Hepatic stellate cell (primary cell): ENCODE data around the gene LASP1.
"Not testable (repeated sequence)": the region's sequence is repeated elsewhere in the genome, so short reads cannot be mapped to it uniquely, and the experiment has no call there.

Source experiments
- DNase-seq: peaks from one replicate; pipeline ENCODE4 v3.0.0; 2011; ENCODE audit warnings: low spot score

LASP1 gene

DNA sequence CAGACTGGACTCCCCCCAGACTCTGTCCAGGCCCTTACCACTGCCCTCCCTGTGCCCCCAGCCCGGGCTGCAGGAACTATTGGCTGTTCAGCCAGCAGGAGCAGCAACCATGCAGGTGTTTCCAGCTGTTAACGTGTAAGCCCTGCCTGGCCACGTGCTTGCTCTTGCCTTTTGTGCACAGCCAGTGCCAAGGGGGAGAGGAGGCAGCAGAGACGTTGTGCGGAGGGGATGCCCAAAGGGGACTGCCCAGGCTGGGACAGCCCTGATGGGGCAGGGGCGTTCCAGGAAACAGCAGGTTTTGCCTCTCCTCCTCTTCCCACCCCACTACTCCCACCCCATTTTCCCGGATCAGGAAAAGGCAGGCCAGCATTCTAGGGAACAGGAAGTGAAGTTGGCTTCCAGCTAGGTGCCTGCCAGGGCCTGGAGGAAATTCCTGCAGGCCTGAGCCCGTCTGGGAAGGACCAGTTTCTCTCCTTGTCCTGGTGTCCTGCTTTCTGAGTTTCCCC lies 38.9 kb downstream of the LASP1 start:
- DNase-seq = no peak

DNA sequence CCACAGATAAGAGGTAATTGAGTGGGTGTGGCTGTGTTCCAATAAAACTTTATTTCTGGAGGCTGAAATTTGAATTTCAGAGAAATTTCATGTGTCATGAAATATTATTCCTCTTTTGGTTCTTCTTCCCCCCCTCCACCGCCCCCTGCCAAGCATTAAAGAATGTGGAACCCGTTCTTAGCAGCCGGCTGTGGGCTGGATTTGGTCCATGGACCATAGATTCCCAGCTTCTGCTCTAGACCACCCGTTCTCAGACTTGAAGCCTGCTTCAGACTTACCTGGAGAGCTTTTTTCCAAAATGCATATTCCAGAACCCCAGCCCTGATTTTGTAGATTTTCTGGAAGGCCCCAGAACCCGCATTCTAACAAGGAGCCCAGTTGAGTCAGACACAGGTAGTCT lies 40.5 kb downstream of the LASP1 start:
- no peak for DNase-seq

DNA sequence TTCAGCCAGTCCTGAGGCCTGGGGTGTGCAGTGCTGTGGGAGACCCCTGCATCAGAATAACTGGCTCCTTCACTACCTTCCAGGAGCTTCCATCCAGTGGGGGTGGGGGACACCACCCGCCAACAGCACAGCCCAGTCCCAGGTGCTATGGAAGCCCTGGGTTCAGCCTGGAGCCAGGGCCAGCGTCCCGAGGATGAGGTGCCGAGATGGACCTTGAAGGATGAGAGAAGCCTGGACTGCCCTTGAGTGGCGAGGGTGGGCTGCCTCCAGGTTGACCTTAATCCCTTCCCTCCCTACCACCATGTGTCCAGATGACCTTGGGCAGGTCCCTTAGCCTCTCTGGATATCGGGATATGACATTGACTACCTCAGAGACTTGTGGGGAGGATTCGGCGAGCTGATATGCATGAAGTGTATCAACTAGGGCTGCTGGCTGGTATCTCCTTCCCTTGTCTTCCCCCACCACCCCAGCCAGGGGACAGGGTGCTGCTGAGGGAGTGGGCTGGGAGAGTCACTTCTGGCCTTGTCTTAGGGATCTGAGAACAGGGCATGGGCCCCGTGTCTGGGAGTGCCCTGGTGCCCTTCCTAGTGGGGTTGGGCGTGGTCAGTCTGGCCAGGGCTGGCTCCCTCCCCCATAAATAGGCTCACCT lies 41.3 kb downstream of the LASP1 start:
- DNase-seq = no peak

DNA sequence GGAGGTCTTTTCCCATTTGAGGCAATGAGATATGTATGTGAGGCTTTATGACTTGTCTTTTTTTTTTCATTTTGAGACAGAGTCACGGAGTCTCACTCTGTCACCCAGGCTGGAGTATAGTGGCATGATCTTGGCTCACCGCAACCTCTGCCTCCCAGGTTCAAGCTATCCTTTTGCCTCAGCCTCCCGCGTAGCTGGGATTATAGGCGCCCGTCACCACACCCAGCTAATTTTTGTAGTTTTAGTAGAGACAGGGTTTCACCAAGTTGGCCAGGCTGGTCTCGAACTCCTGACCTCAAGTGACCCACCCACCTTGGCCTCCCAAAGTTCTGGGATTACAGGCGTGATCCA lies 41.8 kb downstream of the LASP1 start:
- DNase-seq = not testable (repeated sequence)

DNA sequence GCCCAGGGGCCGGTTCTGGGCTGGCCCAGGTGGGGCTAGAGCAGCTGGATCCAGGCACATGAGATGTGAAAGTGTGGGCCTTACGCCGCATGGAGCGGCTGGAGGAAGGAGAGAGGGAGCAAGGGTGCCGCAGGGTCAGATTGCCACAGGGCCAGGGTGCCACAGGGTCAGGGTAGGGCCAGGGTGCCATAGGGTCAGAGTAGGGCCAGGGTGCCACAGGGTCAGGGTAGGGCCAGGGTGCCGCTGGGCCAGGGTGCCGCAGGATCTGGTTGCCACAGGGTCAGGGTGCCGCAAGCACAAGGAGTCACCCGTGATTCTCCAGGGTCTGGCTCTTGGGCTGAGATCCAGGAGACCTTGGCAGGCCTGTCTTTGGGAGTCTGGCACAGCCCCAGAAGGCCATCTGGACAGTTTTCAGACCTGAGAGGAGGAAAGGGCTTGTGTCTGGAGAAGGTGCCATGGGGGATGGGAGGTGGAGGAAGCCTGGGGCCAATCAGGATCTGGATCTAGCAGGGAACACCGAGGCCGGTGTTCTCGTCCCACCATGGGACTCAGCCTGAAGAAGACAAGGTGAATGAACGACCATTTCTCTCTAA lies 42.5 kb downstream of the LASP1 start:
- DNase-seq = peak; percentile 66

DNA sequence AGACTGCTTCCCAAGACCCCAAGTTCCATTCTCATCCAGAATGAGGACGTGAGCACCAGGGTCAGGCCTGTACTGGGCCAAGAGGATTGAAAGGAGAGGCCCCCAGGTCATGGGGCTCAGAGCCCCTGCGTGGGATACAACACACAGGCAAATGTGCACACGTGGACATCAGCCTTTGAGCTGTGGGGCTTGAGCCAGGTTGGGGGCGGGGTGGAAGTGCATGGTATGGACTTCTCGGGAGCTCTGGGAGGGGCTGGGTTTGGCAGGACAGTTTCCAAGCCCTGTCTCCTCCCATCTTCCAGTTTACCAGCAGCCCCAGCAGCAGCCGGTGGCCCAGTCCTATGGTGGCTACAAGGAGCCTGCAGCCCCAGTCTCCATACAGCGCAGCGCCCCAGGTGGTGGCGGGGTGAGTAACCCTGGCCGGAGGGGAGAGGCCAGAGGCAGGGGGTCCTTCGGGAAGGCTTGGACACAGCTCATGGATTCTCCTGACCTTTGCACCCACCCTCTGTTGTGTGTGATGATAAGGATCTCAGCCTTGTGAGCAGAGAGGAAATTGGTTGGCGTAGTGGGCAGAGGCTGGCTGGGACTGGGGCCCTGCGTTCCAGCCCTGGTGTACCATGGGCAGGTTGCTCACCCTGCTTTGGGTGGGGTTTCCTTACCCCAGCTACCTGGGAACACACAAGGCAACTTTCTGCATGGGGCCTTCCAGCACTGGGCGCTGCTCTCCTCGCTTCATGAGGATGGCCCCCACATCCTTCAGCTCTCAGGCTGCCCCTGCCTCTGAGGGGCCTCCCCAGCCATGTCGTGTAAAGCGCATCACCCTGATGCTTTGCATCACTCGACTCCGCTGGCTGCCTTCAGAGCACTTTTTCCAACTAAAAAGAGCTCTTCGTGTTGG lies 45.1 kb downstream of the LASP1 start:
- no peak for DNase-seq

DNA sequence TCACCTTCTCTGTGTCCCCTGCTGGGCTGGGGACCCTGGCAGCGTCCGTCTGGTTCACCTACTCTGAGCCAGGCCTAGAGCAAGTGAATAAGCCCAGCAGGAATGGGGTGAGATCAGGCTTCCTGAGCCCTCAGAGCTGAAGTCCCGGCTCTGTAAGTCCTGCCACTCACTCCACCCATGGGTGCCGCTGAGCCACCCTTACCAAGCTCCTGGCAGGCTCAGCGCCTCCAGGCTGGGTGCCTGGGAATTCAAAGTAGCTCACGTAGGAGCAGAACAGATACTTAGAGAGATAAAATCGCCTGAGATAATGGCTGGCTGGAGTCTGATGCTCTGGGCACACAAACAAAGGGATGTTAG lies 45.8 kb downstream of the LASP1 start:
- no peak for DNase-seq

DNA sequence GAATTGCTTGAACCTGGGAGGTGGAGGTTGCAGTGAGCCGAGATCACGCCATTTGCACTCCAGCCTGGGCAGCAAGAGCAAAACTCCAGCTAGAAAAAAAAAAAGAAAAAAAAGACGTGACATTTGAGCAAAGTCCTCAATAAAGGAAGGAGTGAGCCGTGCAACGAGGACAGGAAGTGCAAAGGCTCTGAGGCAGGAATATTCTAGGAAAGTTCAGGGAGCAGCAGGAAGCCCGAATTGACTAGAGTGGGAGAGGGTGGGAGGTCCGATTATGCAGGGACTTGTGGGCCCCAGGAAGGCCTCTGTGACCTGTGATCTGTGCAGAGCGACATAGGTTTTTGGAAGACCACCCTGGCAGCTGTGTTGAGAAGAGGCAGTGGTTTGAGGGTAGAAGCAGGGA lies 46.9 kb downstream of the LASP1 start:
- no peak for DNase-seq

DNA sequence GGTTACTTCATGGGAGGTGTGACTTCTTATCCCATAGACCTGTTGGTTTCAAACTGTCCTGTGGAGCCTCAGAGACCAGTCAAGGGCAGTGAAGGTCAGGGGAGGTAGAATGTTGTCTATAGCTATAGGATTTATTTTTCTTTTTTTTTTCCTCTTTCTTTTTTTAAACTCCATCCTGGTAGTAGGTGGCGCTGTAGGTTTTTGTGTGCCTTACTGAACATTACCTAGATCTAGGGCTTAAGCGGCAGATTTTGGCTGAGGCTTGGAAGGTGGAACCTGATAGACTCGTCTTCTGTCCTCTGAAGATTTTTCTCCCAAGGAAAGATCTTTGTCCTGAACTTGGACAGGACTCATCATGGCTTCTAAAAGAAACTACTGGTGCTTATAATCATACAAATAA lies 47.4 kb downstream of the LASP1 start:
- DNase-seq = no peak

DNA sequence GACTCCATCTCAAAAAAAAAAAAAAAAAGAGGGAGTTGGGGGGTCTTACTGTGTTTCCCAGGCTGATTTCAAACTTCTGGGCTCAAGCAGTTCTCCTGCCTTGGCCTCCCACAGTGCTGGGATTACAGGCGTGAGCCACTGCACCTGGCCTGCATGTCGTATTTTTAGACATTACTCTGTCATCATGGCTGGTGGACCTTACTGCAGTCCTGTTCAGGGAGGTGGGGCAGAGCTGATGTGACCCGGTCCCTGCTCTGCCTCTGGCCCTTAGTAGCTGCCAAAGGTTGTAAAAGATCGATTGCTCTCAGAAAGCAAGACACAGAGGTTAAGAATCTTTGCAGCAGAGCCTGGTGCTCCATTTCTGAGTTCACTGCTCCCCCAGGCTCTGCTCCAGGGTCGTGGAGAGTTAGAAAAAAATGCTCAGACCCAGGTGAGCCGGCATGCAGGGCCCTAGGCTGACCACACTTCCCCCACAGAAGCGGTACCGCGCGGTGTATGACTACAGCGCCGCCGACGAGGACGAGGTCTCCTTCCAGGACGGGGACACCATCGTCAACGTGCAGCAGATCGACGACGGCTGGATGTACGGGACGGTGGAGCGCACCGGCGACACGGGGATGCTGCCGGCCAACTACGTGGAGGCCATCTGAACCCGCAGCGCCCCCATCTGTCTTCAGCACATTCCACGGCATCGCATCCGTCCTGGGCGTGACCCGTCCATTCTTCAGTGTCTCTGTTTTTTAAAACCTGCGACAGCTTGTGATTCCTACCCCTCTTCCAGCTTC lies 48.5 kb downstream of the LASP1 start:
- DNase-seq = no peak

DNA sequence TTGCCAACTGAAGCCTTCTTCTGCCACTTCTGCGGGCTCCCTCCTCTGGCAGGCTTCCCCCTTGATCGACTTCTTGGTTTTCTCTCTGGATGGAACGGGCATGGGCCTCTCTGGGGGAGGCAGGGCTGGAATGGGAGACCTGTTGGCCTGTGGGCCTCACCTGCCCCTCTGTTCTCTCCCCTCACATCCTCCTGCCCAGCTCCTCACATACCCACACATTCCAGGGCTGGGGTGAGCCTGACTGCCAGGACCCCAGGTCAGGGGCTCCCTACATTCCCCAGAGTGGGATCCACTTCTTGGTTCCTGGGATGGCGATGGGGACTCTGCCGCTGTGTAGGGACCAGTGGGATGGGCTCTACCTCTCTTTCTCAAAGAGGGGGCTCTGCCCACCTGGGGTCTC lies 49.1 kb downstream of the LASP1 start:
- DNase-seq = no peak

DNA sequence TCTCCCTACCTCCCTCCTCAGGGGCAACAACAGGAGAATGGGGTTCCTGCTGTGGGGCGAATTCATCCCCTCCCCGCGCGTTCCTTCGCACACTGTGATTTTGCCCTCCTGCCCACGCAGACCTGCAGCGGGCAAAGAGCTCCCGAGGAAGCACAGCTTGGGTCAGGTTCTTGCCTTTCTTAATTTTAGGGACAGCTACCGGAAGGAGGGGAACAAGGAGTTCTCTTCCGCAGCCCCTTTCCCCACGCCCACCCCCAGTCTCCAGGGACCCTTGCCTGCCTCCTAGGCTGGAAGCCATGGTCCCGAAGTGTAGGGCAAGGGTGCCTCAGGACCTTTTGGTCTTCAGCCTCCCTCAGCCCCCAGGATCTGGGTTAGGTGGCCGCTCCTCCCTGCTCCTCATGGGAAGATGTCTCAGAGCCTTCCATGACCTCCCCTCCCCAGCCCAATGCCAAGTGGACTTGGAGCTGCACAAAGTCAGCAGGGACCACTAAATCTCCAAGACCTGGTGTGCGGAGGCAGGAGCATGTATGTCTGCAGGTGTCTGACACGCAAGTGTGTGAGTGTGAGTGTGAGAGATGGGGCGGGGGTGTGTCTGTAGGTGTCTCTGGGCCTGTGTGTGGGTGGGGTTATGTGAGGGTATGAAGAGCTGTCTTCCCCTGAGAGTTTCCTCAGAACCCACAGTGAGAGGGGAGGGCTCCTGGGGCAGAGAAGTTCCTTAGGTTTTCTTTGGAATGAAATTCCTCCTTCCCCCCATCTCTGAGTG lies 49.6 kb downstream of the LASP1 start:
- DNase-seq = no peak

DNA sequence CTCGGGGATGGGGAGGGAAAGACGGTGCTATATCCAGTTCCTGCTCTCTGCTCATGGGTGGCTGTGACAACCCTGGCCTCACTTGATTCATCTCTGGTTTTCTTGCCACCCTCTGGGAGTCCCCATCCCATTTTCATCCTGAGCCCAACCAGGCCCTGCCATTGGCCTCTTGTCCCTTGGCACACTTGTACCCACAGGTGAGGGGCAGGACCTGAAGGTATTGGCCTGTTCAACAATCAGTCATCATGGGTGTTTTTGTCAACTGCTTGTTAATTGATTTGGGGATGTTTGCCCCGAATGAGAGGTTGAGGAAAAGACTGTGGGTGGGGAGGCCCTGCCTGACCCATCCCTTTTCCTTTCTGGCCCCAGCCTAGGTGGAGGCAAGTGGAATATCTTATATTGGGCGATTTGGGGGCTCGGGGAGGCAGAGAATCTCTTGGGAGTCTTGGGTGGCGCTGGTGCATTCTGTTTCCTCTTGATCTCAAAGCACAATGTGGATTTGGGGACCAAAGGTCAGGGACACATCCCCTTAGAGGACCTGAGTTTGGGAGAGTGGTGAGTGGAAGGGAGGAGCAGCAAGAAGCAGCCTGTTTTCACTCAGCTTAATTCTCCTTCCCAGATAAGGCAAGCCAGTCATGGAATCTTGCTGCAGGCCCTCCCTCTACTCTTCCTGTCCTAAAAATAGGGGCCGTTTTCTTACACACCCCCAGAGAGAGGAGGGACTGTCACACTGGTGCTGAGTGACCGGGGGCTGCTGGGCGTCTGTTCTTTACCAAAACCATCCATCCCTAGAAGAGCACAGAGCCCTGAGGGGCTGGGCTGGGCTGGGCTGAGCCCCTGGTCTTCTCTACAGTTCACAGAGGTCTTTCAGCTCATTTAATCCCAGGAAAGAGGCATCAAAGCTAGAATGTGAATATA lies 50.8 kb downstream of the LASP1 start:
- no peak for DNase-seq

DNA sequence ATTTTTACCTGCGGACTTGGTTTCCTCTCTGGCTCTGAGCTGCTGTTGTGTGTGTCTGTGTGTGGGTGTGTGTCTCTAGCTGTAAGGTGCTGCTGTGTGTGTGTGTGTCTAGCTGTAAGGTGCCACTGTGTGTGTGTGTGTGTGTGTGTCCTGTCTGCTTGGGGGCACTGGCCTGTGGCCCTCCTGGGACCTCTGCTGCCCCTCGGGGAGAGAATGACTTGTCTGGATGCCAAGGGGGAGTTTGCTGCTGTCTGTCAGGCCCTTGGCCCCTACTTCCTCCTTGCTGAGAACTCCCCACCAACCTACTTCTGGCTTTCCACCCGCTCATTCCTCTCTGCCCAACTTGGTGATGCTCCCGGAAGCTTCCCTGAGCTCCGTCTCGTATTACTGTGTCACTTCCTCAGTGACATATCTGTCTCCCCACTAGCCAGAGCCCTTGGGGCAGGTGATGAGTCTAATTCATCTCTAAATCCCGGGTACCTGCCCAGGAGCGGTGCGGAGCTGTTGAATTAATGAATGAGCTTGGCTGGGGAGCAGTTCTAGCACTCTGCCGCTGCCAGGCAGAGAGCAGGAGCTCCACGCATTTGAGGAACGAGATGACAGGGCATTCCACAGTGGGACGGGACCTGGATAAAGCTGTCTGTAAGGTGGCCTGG lies 52.0 kb downstream of the LASP1 start:
- DNase-seq = no peak

DNA sequence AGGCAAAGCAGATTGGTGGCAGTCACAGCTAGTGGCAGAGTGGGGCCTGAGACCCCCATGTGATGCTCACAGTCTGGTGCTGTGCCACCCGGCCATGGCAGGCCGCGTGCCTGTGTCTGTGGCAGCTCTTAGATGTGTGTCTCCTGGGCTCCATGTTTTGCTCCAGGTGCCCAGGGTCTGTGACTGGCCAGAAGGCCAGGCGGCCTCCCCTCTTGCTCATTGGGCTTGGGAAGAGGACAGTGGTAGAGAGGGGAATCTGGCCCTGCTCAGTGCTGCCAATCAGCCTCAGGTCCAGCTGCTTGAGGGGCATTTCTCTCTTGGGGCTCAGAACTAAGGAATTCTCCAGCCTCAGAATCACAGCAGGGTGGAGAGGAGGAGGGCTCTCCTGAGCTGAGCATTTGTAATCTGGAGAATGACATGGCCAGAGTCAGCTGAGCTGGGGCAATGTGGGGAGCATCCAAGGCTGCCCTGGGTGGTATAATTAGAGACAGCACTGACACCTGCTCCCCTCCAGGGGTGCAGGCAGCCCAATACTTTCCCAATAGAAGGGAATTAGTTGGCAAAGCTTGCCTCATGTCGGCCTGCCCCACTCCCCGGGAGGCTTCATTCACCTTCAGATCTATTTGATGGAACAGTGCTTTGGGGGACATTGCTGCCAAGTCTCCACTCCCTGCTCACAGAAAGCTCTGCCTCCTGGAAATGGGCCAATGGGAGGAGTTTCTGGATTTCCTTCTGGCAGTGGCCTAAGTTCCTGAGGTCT lies 52.9 kb downstream of the LASP1 start:
- no peak for DNase-seq

DNA sequence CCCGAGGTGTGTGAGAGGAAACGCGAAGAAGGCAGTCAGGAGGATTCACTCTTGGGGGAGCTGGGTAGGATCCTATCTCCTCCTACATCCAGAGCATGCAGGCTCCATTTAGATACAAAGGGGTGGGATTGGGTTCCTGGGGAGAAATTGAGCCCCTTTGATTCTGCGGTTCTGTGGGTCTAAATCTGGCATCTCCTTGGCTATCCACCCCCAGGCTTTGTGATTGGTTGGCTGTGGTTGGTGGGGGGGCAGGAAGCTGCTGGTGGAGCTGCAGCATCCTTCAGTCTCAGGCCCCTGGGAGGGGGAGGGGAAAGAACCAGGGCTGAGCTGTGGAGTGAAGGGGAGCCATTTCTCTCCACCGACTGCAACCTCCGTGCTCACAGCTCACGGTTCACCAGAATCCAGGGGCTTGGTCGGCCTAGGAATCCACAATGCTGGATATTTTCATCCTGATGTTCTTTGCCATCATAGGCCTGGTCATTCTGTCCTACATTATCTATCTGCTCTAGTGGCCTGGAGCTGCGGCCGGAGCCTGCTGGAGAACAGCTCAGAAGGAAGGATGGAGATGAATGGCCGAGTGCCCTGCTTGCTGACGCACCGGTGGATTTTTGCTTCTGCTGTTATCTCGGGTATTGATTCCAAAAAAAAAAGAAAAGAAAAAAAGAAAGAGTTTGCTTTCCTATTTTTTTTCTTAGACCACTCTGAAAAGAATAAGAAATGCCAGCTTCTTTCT lies 55.6 kb downstream of the LASP1 start, which contains the start of gene LASP1NB:
Gene LASP1NB, plus strand, starts transcription at position 352 of the 733 bp plus-strand sequence.
- peak; percentile 64 for DNase-seq

DNA sequence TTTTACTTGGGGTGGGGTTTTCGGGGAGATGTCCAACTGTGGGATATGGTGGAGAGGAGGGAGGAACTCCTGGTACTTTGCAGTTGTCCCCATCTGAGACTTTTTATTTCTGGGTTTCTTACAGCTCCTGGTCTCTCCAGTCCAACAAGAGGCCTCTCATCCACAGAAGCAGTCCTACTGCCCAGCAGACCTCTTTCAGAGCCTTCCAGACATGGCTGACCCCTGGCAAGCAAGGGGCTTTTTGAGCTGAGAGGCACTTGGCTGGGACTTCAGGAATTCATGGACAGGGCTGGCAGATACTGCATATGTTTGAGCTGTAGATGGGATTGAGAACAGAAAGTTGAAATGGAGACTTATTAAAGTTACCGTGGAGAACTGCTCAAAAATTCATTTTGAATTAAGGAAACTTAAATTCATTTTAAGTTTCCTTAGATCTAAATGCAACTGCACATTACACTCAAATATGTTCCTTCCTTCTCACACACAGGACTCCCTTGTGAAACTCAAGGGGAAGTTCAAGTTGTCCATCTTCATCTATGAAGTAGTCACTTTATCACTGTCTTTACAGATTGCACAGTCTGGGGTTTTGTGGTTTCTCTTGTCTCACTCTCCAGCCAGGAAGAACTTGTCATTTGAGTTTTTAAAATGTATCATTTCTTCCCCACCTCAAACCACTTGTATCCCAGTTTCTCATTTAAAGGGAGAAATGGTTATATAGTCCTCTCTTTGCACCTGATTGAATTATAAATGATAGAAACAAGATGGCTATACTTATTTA lies 56.6 kb downstream of the LASP1 start:
- no peak for DNase-seq

DNA sequence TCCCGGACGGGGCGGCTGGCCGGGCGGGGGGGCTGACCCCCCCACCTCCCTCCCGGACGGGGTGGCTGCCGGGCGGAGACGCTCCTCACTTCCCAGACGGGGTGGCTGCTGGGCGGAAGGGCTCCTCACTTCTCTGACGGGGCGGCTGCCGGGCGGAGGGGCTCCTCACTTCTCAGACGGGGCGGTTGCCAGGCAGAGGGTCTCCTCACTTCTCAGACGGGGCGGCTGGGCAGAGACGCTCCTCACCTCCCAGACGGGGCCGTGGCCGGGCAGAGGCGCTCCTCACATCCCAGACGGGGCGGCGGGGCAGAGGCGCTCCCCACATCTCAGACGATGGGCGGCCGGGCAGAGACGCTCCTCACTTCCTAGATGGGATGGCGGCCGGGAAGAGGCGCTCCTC lies 60.9 kb downstream of the LASP1 start:
- not testable (repeated sequence) for DNase-seq
